ENCODE data around the gene MBP.
"Not testable (repeated sequence)": the region's sequence is repeated elsewhere in the genome, so short reads cannot be mapped to it uniquely, and the experiment has no call there.

MBP gene

GRCh38 chr18:76977684-76978232 lies 154.8 kb downstream of the MBP start:
- DNase-seq (ENCODE audit: low read depth in 1 of 2, low spot score in 1 of 2) = no peak

GRCh38 chr18:76977108-76977621 lies 155.4 kb downstream of the MBP start:
- DNase-seq (ENCODE audit: low read depth in 1 of 2, low spot score in 1 of 2) = no peak

- no peak for DNase-seq (ENCODE audit: low read depth in 1 of 2, low spot score in 1 of 2)
Observed at GRCh38 chr18:76975577-76976110, 156.9 kb downstream of the MBP start.

DNA sequence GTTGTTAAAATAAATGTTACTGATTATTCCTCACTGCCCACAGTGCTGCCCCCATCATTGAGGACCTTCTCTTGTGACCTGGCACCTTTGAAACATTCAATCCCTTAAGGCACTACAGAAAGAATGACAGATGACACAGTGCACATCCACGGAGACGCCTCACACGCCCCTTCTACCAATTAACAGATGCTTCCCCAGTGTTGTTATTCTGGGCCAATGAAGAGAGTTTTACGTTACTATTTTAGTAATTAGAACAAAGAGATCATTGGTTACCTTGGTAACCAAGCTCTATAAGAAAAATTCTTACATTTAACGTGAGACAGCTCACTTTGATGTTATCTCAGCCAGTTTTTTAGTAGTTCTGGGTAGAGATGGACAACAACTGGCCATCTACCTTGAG lies 158.2 kb downstream of the MBP start:
- DNase-seq (ENCODE audit: low read depth in 1 of 2, low spot score in 1 of 2) = no peak

DNA sequence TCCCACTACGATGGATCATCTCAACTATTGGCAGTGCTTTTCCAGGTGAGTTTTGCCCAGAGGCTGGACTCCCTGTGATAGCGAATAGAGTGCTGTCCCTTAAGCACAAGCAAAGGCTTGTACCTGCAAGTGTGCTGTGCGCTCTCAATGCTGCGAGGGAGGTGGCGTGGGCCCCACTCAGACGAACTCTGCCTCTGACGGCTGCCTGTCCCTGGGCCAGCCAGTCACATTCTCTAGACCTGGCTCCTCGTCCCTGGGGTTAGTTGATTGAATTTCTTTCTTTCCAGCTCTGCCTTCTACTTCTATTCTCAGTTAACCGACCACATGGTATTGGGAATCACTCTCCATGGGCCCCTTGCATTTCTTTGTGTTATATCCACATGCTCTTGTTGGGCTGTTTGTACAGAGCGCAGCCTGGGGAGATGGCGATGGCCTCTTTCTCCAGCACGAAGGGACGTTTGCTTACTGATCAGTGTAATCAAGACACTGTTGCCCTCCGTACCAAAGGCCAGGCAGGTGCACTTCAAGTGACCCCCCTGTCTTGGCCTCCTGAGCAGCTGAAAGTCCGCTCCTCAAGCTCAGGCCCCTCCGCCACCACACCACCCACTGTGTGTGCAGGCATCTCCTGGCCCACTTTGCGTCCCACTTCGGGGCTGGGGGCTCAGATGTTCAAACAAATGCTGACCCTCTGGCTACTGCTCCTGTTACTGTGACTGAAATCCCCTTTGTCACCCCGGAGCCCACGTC lies 158.9 kb downstream of the MBP start:
- no peak for DNase-seq (ENCODE audit: low read depth in 1 of 2, low spot score in 1 of 2)

DNA sequence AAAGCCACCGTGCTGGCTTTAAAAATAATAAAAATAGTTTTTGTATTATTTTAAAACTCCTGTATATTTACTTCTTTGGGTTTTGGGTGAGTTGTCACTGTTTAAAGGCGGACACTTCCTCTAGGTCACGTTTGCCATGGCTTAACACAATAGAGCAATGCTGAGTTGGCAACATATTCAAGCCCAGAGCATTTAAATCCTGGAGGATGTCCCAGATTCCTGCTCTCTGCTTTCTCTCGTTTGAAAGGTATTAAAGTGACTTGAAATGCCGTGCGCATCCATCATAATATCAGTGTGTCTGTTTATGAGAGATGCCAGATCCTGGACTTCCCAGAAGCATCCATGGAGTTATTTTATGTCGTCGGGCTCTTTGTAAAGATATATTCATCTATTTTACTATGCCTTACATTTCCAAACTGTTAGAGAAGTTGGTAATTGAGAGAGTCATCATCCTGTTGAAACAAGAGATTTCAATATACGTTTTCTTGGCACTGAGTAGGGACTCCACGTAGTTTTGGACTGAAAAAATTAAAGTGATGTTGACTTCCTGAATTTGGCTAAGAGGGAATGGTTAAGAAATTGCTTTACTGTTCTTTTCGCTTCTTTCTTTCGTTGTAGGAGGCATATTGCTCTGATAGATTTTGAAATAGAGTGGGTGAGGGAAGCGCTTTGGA lies 159.6 kb downstream of the MBP start:
- DNase-seq (ENCODE audit: low read depth in 1 of 2, low spot score in 1 of 2) = no peak

DNA sequence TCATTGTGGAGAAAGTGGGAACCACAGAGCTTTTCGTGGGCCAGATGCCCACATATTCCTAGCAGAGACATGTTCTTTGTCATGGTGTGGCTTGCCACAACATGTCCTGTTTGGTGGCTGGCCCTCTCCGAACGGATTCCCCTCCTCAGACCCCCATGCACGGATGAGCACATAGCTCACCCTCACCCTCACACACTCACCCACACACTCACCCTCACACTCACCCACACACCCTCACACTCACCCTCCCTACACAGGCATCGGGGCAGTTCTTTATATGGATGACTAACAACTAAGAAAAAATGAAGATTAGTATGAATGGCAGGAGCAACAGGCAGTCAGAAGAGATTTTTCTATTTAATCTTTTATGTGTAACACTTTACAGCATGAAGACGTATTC lies 160.3 kb downstream of the MBP start:
- DNase-seq (ENCODE audit: low read depth in 1 of 2, low spot score in 1 of 2) = no peak

DNA sequence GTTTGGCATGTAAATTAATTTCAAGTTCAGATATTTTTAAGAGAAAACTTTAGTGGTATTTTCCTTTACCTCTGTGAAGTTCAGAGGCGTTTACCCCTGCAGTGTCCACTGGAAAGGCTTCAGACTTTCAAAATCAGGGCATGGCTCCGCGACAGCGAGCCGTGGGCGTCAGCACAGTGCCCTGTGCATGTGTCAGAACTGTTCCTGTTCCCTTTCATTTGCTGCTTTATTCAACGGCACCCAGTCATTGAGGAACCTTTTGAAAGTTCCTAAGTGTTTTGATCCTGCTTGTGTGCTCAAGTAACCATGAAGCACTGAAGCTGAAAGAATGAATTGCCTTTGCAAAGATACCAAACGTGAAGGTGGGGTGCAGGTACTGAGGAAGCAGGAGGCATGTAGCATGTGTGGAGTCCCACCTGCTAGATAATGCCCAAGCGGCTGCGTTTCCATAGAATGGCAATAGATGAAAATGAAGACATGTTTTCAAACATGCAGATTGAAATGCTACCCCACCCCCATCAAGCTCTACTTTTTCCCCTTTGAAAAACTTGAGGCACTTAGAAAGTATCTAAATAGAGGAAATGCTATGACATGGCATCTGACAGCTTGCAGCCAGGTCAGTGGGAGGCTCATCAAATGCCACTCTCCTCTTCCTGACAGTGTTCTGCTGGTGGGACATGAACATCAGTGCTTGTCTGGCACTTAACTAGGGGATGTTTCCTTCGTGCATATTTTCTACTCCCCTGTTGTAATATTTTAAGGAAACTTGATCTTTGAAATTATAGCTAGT lies 161.6 kb downstream of the MBP start:
- no peak for DNase-seq (ENCODE audit: low read depth in 1 of 2, low spot score in 1 of 2)

GRCh38 chr18:76967721-76968472 lies 164.7 kb downstream of the MBP start:
- no peak for DNase-seq (ENCODE audit: low read depth in 1 of 2, low spot score in 1 of 2)

DNA sequence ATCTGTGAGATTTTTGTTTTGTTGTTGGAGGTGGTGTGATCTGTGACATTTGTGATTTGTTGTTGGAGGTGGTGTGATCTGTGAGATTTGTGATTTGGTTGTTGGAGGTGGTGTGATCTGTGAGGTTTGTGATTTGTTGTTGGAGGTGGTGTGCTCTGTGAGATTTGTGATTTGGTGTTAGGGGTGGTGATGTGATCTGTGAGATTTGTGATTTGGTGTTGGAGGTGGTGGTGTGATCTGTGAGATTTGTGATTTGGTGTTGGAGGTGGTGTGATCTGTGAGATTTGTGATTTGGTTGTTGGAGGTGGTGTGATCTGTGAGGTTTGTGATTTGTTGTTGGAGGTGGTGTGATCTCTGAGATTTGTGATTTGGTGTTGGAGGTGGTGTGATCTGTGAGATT lies 165.3 kb downstream of the MBP start:
- not testable (repeated sequence) for DNase-seq (ENCODE audit: low read depth in 1 of 2, low spot score in 1 of 2)

GRCh38 chr18:76965555-76966151 lies 166.9 kb downstream of the MBP start:
- DNase-seq (ENCODE audit: low read depth in 1 of 2, low spot score in 1 of 2) = not testable (repeated sequence)

DNA sequence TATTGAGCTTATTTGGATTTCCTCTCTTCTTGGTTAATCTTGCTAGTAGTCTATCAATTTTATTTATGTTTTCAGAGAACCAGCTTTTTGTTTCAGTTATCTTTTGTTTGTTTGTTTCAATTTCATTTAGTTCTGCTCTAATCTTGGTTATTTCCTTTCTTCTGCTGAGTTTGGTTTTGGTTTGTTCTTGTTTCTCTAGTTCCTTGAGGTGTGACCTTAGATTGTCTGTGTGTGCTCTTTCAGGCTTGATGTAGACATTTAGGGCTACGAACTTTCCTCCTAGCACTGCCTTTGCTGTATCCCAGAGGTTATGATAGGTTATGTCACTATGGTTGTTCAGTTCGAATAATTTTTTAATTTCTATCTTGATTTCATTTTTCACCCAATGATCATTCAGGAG lies 168.6 kb downstream of the MBP start:
- DNase-seq (ENCODE audit: low read depth in 1 of 2, low spot score in 1 of 2) = no peak

GRCh38 chr18:76962851-76963250 lies 169.7 kb downstream of the MBP start:
- DNase-seq (ENCODE audit: low read depth in 1 of 2, low spot score in 1 of 2) = no peak

DNA sequence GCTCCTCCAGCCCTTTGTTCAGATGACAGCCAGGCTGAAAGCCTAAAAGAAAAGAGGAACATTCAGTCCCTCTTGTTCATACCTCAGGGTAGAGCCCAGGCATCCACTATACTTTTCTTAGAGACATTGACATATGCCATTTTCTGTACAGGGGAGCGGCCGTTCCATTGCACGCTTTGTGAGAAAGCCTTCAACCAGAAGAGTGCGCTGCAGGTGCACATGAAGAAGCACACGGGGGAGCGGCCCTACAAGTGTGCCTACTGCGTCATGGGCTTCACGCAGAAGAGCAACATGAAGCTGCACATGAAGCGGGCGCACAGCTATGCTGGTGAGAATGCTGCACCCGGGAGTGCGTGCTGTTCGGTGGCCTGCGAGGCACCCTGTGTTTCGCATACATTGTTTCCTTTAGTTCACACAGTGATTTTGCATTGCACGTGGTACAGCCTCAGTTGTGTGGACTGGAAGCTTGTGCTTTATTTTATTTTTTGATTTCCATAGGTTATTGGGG lies 172.0 kb downstream of the MBP start:
- no peak for DNase-seq (ENCODE audit: low read depth in 1 of 2, low spot score in 1 of 2)

- DNase-seq (ENCODE audit: low read depth in 1 of 2, low spot score in 1 of 2) = no peak
Observed at GRCh38 chr18:76959605-76960004, 173.0 kb downstream of the MBP start.

GRCh38 chr18:76958692-76959341 lies 173.8 kb downstream of the MBP start:
- DNase-seq (ENCODE audit: low read depth in 1 of 2, low spot score in 1 of 2) = no peak

DNA sequence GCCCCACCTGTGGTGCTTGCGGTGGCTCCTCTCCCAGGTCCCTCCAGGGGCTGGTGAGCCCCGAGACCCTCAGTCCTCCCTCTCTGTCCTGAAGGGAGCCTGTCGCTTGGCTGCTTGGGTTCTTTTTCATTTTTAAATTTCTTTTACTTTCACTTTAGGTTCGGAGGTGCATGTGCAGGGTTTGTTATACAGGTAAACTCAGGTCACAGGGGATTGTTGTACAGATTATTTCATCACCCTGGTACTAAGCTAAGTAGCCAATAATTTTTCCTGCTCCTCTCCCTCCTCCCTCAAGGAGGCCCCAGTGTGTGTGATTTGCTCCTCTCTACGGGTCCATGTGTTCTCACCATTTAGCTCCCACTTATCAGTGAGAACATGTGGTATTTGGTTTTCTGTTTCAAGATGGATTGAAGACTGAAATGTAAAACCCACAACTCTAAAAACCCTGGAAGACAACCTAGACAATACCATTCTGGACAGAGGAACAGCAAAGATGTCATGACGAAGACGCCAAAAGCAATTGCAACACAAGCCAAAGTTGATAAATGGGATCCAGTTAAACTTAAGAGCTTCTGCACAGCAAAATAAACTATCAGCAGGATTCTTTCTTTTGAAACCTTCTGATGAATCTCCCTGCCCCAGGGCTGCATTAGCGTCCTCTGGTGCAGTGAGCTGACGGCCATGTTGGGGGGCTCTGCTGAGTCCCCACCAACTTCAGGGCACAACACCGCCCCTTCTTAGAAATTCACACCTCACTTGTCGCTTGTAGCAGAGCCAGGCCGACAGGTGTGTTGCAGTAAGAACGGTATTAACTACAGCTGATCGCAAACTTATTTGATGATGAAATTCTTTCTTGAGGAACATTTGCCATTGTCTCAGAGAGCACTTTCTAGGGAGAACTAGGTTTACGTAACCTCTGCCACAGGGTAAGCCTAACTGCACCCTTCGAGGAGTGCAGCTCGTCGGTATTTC lies 174.9 kb downstream of the MBP start:
- no peak for DNase-seq (ENCODE audit: low read depth in 1 of 2, low spot score in 1 of 2)

- DNase-seq (ENCODE audit: low read depth in 1 of 2, low spot score in 1 of 2) = no peak
Observed at GRCh38 chr18:76956648-76957047, 175.9 kb downstream of the MBP start.

Measured in activated T-helper 1 cell treated with anti-CD3 and anti-CD28 coated beads, Interleukin-2, amount 50 U/mL, for 16 hours (primary cell).